PFSK-1 (cell line): ENCODE results near the gene WFDC5.

ENCODE experiments used
- FOXP2 ChIP-seq: optimal IDR thresholded peaks from 2 replicates; pipeline ENCODE3; 2011; ENCODE audit warnings: borderline replicate concordance, control low read depth, inconsistent platforms; ENCODE audit not compliant: insufficient read depth; ENCODE audit errors: extremely low read length, extremely low read depth
- POLR2AphosphoS5 ChIP-seq: IDR thresholded peaks from 2 replicates; pipeline ENCODE4 v1.6.1; 2012; ENCODE audit warnings: low read depth, mild to moderate bottlenecking, control low read depth, low read length, moderate library complexity
- SIN3A ChIP-seq: IDR thresholded peaks from 2 replicates; pipeline ENCODE4 v1.6.1; 2012; ENCODE audit warnings: mild to moderate bottlenecking, low read length, moderate library complexity, borderline replicate concordance; ENCODE audit not compliant: insufficient read depth
- TAF1 ChIP-seq: IDR thresholded peaks from 2 replicates; pipeline ENCODE4 v1.6.1; 2012; ENCODE audit warnings: low read length, control low read depth, borderline replicate concordance; ENCODE audit not compliant: insufficient read depth
- TF ChIP-seq, protein P1 (sequence below), 2 experiments: IDR thresholded peaks; 2 replicates each; pipeline versions ENCODE4 v1.6.1 to v1.8.0; 2011 to 2012; ENCODE audit warnings: low read depth in 2 of 2, low read length in 2 of 2, control low read depth in 1 of 2, inconsistent platforms in 1 of 2, mild to moderate bottlenecking in 1 of 2, moderate library complexity in 1 of 2; ENCODE audit not compliant: insufficient read depth in 1 of 2

WFDC5 gene

DNA sequence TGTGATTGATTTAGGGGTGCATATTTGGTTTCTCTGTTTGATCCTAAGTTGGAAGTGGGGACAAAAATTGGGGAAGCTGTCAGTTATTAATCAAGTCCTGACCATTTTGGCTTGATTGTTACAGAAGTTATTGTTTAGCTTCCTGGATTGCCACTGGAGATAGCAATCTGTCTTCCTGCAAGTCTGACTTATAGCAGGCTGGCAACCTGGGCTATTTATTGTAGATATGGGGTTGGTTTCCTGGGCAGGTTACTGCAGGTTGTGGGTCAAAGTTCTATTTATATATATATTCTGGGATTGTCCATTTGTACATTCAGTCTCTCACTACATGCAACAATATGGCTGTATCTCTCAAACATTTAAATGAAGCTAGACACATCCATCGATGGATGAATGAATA lies 31.8 kb downstream of the WFDC5 start:
- TF ChIP-seq POLR2AphosphoS5 (no peak), FOXP2 (no peak), TAF1 (no peak), SIN3A (no peak)

- TF ChIP-seq FOXP2 = no peak
- TF ChIP-seq TAF1 = no peak
Measured at GRCh38 chr20:45082468-45082867, 32.5 kb downstream of the WFDC5 start.

DNA sequence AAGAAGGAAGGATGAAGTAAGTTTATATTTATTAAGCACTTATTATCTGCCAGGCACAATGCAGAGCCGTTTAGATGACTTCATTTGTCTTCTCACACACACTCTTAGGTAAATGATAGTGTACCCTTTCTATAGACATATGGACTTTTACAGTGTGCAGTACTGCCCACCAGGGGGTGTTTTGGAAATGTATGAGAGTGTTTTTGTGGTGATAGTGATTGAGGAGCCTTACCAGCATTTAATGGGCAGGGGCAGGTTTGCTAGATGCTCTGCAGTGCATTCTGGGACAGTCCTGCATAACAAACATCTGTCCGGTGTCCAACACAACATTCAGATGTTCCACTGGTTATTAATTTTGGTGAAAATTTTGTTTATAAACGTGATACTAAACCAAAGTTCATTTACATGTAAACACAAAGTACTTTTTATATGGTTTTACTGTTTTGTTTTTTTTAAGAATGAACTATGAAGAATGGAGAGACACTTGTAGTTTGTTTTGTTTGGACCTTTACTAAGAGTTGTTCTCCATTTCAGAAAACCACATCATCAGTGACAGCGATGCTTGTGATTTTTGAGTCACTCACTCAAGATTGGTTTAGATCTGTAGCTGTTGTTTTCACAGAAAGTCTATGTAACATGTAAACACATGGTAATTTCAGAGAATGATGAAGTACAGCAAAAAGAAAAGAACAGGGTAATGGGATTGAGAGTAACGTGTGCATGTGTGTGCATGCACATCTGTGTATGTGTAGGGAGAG lies 33.9 kb downstream of the WFDC5 start:
- TF ChIP-seq FOXP2 (no peak), TAF1 (no peak), POLR2AphosphoS5 (no peak), SIN3A (no peak)
- TF ChIP-seq, protein P1, sequence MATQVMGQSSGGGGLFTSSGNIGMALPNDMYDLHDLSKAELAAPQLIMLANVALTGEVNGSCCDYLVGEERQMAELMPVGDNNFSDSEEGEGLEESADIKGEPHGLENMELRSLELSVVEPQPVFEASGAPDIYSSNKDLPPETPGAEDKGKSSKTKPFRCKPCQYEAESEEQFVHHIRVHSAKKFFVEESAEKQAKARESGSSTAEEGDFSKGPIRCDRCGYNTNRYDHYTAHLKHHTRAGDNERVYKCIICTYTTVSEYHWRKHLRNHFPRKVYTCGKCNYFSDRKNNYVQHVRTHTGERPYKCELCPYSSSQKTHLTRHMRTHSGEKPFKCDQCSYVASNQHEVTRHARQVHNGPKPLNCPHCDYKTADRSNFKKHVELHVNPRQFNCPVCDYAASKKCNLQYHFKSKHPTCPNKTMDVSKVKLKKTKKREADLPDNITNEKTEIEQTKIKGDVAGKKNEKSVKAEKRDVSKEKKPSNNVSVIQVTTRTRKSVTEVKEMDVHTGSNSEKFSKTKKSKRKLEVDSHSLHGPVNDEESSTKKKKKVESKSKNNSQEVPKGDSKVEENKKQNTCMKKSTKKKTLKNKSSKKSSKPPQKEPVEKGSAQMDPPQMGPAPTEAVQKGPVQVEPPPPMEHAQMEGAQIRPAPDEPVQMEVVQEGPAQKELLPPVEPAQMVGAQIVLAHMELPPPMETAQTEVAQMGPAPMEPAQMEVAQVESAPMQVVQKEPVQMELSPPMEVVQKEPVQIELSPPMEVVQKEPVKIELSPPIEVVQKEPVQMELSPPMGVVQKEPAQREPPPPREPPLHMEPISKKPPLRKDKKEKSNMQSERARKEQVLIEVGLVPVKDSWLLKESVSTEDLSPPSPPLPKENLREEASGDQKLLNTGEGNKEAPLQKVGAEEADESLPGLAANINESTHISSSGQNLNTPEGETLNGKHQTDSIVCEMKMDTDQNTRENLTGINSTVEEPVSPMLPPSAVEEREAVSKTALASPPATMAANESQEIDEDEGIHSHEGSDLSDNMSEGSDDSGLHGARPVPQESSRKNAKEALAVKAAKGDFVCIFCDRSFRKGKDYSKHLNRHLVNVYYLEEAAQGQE (IDR thresholded peaks at IDR 0.05; ENCODE audit: insufficient read depth in 1 of 2, low read depth in 2 of 2, low read length in 2 of 2) = no peak

- TF ChIP-seq SIN3A = no peak
- TF ChIP-seq, protein P1 (IDR thresholded peaks at IDR 0.05; ENCODE audit: insufficient read depth in 1 of 2, low read depth in 2 of 2, low read length in 2 of 2) = no peak
- TF ChIP-seq FOXP2 = no peak
- no peak for TF ChIP-seq TAF1
- TF ChIP-seq POLR2AphosphoS5 = no peak
Measured at GRCh38 chr20:45077559-45077958, 37.4 kb downstream of the WFDC5 start.

DNA sequence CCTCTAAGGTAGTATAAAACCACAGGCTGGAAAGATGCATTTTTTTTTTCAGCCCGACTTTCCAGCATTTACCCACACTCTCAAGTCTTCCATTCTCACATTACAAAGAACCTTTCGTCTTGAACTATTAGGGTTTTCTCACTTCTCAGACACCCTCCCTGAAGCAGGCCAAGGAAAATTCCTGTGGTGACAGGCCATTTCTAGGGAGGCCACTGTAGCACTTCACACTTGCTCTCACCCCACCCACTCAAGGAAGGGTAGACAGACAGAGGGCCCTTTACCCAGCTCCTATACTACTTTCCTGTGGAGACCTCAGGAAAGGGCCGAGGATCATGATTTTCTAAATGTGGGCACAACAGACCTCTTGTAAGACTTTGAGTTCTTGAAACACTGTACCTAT lies 41.8 kb downstream of the WFDC5 start:
- TF ChIP-seq, protein P1 (IDR thresholded peaks at IDR 0.05; ENCODE audit: insufficient read depth in 1 of 2, low read depth in 2 of 2, low read length in 2 of 2) = no peak
- TF ChIP-seq SIN3A (no peak), FOXP2 (no peak), POLR2AphosphoS5 (no peak), TAF1 (no peak)

- TF ChIP-seq SIN3A = no peak
- no peak for TF ChIP-seq TAF1
- TF ChIP-seq, protein P1 (IDR thresholded peaks at IDR 0.05; ENCODE audit: insufficient read depth in 1 of 2, low read depth in 2 of 2, low read length in 2 of 2) = no peak
- TF ChIP-seq FOXP2 = no peak
- no peak for TF ChIP-seq POLR2AphosphoS5
Measured at GRCh38 chr20:45072066-45072465, 42.9 kb downstream of the WFDC5 start.
